HG03354 (cell line): ENCODE measurements around the gene ZNF618.

ENCODE experiments used
- ATAC-seq: cut with Tn5 transposase; IDR thresholded peaks from one replicate; pipeline ENCODE4 v1.9.1; 2021; ENCODE audit warnings: mild to moderate bottlenecking; ENCODE audit not compliant: unreplicated experiment, poor library complexity, severe bottlenecking

The ZNF618 gene

DNA sequence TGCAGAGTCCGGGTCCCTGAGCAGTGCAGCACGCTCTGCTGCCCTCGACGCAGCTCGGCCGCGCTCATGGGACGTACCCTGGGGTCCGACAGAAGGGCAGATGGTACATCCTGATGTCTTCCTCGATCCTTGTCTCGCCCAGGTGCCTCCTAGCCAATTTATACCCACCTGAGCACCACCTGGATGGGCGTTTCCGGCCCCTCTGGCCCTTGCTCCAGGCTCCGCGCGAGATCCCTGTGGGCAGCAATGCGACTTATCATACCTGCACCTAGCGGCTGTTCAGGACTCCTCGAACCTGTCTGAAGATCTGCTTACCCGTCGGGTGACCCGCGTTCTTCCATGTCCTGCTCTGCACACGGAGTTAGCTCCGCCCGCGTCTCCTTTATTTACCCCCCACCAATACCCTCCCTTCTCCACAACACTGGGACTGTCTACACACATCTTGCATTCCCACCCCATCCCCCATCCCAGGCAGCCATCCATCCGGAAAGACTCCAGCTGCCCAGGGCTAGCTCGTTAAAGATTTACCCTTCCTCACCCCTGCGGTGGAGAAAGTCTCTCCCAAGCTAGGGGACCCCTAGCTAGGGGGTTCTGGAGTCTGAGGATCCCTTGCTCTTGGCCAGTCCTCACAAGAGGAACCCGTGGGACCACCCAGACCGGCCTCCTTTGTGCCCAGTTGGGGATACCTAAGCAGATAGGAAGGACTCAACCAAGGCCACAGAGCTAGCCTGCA is 223.0 kb downstream of the ZNF618 start, which contains the start of gene KIF12:
KIF12 (minus strand) TSS at position 357 of the 733 bp plus-strand sequence; CDS start at position 341, 16 bp downstream.
- ATAC-seq, result no peak

DNA sequence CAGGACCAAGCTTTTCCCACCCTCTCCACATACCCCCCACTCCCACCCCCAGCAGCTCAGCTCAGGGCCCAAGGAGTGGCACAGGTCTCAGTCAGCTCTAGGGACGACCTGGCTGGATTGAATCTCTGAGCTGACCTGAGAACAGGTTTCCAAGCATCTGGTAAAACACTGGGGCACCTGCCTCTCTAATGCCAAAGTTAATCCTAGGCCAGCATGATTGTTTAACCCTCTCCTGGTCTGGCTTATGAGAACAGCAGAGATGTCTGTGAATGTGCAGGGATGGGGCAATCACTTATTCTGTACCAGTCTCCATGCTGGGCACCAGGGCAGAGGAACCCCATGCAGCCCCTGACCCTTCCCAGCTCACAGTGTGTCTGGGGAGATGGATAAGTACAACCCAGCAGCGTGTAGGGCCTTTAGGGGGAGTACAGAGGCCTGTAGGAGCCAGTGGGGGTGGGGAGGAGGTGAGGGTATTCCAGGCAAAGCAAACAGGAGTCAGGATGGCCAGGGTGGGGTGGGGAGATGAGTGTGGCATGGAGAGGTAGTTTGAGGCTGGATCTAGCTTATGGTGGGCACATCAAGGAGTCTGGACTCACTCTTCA is 223.7 kb downstream of the ZNF618 start:
- ATAC-seq, result no peak

DNA sequence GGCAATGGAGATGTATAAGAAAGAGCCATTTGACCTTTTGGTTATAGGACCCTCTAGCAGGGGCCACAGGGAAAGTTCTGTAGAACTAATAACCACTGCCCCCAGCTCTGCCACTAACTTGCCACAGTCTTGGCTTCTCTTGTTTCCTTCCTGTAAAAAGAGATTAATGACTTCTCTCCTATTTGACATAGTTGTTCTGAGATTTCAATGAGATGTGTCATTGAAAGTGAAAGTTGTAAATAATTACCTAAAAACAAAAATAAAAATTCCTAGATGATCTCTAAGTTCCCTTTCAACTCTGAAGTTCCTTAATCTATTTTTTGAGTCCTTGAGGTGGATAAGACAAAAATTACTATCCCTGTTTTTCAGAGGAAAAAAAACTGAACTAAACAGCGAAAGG is 224.4 kb downstream of the ZNF618 start:
- ATAC-seq, result no peak

DNA sequence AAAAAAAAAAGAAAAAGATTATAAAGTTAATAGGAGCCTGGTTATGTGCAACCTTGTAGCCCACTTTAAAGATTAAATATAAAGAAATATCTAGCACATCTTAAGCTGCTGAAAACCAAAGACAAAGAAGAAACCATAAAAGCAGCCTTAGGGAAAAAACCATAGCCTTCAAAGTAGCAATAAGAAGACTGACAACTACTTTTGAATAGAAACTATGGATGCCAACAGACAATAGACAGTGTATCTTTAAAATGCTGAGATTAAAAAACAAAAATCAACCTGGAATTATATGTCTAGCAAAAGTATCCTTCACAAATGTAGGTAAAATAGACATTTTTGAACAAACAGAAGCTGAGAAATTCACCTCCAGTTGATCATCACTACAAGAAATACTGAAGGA is 226.4 kb downstream of the ZNF618 start:
- no peak for ATAC-seq

DNA sequence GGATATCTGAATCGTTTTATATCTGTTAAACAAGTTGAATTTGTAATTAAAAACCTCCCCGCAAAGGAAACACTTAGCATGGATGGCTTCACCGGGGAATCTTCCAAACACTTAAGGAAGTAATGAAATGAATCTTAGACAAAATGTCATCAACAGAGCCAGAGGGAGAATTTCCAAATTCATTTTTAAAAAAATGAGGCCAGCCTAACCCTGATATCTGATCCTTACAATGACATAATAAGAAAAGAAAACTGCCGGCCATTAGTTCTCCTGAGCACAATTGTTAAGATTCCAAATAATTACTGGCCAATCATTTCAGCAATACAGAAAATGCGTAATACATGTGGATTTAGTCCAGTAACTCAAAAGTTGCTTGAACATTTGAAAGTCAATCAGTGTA is 229.1 kb downstream of the ZNF618 start:
- ATAC-seq, result no peak
